A673 (cell line): Measurements from ENCODE around the gene MGME1.

ENCODE experiments used
- EZH2 ChIP-seq: fragments of 200-600 bp; sonication (generic); IDR thresholded peaks from 2 replicates; pipeline ENCODE4 v1.6.1; 2017; ENCODE audit warnings: borderline replicate concordance, low read depth, mild to moderate bottlenecking, mixed read lengths, antibody characterized with exemption, low read length; ENCODE audit not compliant: poor library complexity, severe bottlenecking
- TF ChIP-seq, protein P1 (sequence below): fragments of 300-800, 200-600 bp; sonication (generic); conservative IDR thresholded peaks from 2 replicates; pipeline ENCODE4 v1.5.1; 2017; ENCODE audit warnings: low read depth, mild to moderate bottlenecking, antibody characterized with exemption, low read length, moderate library complexity, mixed read lengths

DNA sequence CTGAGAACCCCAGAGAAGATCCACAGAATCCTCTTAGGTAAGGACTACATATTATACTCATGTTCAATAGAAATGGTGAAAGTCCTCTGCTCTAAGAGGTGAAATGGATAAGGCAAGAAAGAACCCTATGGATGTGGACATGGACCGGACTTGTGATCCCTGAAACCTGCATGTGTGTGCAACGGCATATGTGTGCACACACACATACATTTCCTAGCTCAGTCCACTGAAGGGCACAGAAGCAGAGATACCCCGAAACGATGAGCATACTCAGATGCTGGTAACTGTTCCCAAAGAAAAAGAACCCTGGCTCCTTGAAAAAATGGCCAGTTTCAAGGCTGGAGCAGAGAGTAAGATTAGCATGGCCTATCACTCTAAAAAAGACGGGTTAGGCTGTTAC is 22.8 kb upstream of the MGME1 start:
- TF ChIP-seq, protein P1, sequence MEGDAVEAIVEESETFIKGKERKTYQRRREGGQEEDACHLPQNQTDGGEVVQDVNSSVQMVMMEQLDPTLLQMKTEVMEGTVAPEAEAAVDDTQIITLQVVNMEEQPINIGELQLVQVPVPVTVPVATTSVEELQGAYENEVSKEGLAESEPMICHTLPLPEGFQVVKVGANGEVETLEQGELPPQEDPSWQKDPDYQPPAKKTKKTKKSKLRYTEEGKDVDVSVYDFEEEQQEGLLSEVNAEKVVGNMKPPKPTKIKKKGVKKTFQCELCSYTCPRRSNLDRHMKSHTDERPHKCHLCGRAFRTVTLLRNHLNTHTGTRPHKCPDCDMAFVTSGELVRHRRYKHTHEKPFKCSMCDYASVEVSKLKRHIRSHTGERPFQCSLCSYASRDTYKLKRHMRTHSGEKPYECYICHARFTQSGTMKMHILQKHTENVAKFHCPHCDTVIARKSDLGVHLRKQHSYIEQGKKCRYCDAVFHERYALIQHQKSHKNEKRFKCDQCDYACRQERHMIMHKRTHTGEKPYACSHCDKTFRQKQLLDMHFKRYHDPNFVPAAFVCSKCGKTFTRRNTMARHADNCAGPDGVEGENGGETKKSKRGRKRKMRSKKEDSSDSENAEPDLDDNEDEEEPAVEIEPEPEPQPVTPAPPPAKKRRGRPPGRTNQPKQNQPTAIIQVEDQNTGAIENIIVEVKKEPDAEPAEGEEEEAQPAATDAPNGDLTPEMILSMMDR: no peak
- no peak for TF ChIP-seq EZH2
